H1 (cell line): ENCODE results near the gene C3orf52. TPM values are rescaled to one million over a fixed set of nuclear protein-coding genes. Genes with fewer than 3 reads are reported as not detected.

ENCODE experiments used
- CTCF ChIA-PET: fragments of 300-600 bp; sonication (Branson Sonifier 250); formaldehyde crosslinking; loops from one replicate; lab custom pipeline; 2021; ENCODE audit not compliant: partially characterized antibody; lab: Charles Lee
- POLR2A ChIA-PET: fragments of 300-600 bp; sonication (Branson Sonifier 250); formaldehyde crosslinking; loops from one replicate; lab custom pipeline; 2021; ENCODE audit warnings: inconsistent platforms; ENCODE audit not compliant: partially characterized antibody; lab: Charles Lee
- DNase-seq, 2 experiments: peaks; one replicate each; pipeline versions ENCODE4 v3.0.0 to v3.0.0-alpha.2; 2010 to 2022; ENCODE audit warnings: low spot score in 2 of 2, low read depth in 1 of 2, mixed read lengths in 1 of 2
- FAIRE-seq: peaks from 2 replicates; lab custom pipeline; 2011; peaks lifted over from hg19 to GRCh38; lab: Jason Lieb, UNC
- H2AFZ ChIP-seq: 2 replicates; pipeline ENCODE4 v1.8.1; 2012; ENCODE audit warnings: low read length, inconsistent platforms
- H2AK5ac ChIP-seq: 2 replicates; pipeline ENCODE4 v1.6.1; 2013; ENCODE audit warnings: low read depth, low read length
- H2BK120ac ChIP-seq: replicated peaks from 2 replicates; pipeline ENCODE3; 2013; ENCODE audit warnings: low read depth, low read length, inconsistent platforms
- H2BK12ac ChIP-seq: 2 replicates; pipeline ENCODE4 v1.6.1; 2013; ENCODE audit warnings: low read depth, low read length
- H2BK15ac ChIP-seq: 2 replicates; pipeline ENCODE4 v1.6.1; 2013; ENCODE audit warnings: low read length
- H2BK20ac ChIP-seq: 2 replicates; pipeline ENCODE4 v1.6.1; 2013; ENCODE audit warnings: low read length
- H2BK5ac ChIP-seq: 2 replicates; pipeline ENCODE4 v1.6.1; 2013; ENCODE audit warnings: low read depth, low read length
- H3K14ac ChIP-seq: 2 replicates; pipeline ENCODE4 v1.6.1; 2013; ENCODE audit warnings: inconsistent platforms; ENCODE audit not compliant: insufficient read length
- H3K18ac ChIP-seq: 2 replicates; pipeline ENCODE4 v1.6.1; 2013; ENCODE audit warnings: low read length; ENCODE audit errors: extremely low read depth
- H3K23ac ChIP-seq: 2 replicates; pipeline ENCODE4 v1.6.1; 2013; ENCODE audit warnings: inconsistent platforms; ENCODE audit not compliant: insufficient read length
- H3K23me2 ChIP-seq: 2 replicates; pipeline ENCODE4 v1.6.1; 2013; ENCODE audit warnings: low read depth, low read length
- H3K27ac ChIP-seq: 2 replicates; pipeline ENCODE4 v1.6.1; 2011; ENCODE audit warnings: low read depth, low read length, inconsistent platforms
- H3K27me3 ChIP-seq, 4 experiments: replicated peaks in 1 of 4; 1 replicate in 1 of 4; 2 replicates in 3 of 4; pipeline versions ENCODE4 v1.6.1 to v1.8.1; 2011 to 2013; ENCODE audit warnings: low read length in 3 of 4, mild to moderate bottlenecking in 3 of 4, inconsistent platforms in 2 of 4, mixed read lengths in 2 of 4, moderate library complexity in 1 of 4; ENCODE audit not compliant: control insufficient read depth in 3 of 4, insufficient read depth in 3 of 4; ENCODE audit errors: extremely low read depth in 1 of 4
- H3K36me3 ChIP-seq, 4 experiments: 2 replicates each; pipeline versions ENCODE4 v1.6.1 to v1.8.1; 2011 to 2013; ENCODE audit warnings: mild to moderate bottlenecking in 4 of 4, low read length in 3 of 4, moderate library complexity in 2 of 4, control low read depth in 1 of 4, inconsistent platforms in 1 of 4; ENCODE audit not compliant: insufficient read depth in 4 of 4, control insufficient read depth in 2 of 4
- H3K4ac ChIP-seq: replicated peaks from 2 replicates; pipeline ENCODE3; 2013; ENCODE audit warnings: low read length, low read depth, mixed read lengths, inconsistent platforms; ENCODE audit not compliant: insufficient read length
- H3K4me1 ChIP-seq, 4 experiments: replicated peaks in 1 of 4; 1 replicate in 1 of 4; 2 replicates in 3 of 4; pipeline versions ENCODE4 v1.6.1 to v1.8.1; 2011 to 2013; ENCODE audit warnings: low read length in 3 of 4, inconsistent platforms in 2 of 4, mixed read lengths in 1 of 4; ENCODE audit not compliant: insufficient read depth in 4 of 4, control insufficient read depth in 3 of 4
- H3K4me2 ChIP-seq, 2 experiments: 2 replicates each; pipeline versions ENCODE4 v1.6.1 to v1.8.1; 2011 to 2013; ENCODE audit warnings: low read depth in 2 of 2, low read length in 2 of 2, control low read depth in 1 of 2, inconsistent platforms in 1 of 2, mild to moderate bottlenecking in 1 of 2; ENCODE audit not compliant: insufficient read depth in 1 of 2
- H3K4me3 ChIP-seq, 4 experiments: fragments of 200-600, 300-600 bp in 1 of 4; sonication (generic), shearing (Covaris generic), sonication (Bioruptor Twin) in 1 of 4; 2 replicates each; pipeline versions ENCODE4 v1.5.1 to v1.8.1; 2011 to 2016; ENCODE audit warnings: low read length in 4 of 4, low read depth in 3 of 4, control low read depth in 2 of 4, inconsistent platforms in 2 of 4, mild to moderate bottlenecking in 2 of 4, mixed read lengths in 1 of 4, moderate library complexity in 1 of 4; ENCODE audit not compliant: insufficient read depth in 2 of 4; ENCODE audit errors: extremely low read depth in 1 of 4
- H3K56ac ChIP-seq: replicated peaks from 2 replicates; pipeline ENCODE3; 2013; ENCODE audit warnings: low read depth, mild to moderate bottlenecking, mixed read lengths, low read length, inconsistent platforms; ENCODE audit not compliant: insufficient read length
- H3K79me1 ChIP-seq: 2 replicates; pipeline ENCODE4 v1.6.1; 2013; ENCODE audit warnings: low read depth, low read length, control low read depth
- H3K79me2 ChIP-seq, 2 experiments: 2 replicates each; pipeline versions ENCODE4 v1.6.1 to v1.8.1; 2012 to 2013; ENCODE audit warnings: low read length in 2 of 2, mild to moderate bottlenecking in 2 of 2, inconsistent platforms in 1 of 2; ENCODE audit not compliant: insufficient read depth in 2 of 2, control insufficient read depth in 1 of 2
- H3K9ac ChIP-seq, 4 experiments: replicated peaks in 1 of 4; 1 replicate in 1 of 4; 2 replicates in 3 of 4; pipeline versions ENCODE4 v1.6.1 to v1.8.1; 2011 to 2013; ENCODE audit warnings: low read depth in 3 of 4, low read length in 3 of 4, control low read depth in 2 of 4, mild to moderate bottlenecking in 2 of 4, moderate library complexity in 2 of 4, inconsistent platforms in 1 of 4; ENCODE audit errors: extremely low read depth in 1 of 4
- H3K9me3 ChIP-seq, 2 experiments: 2 replicates each; pipeline versions ENCODE4 v1.6.1 to v1.8.1; 2012 to 2013; ENCODE audit warnings: mild to moderate bottlenecking in 2 of 2, moderate library complexity in 2 of 2, control low read depth in 1 of 2, inconsistent platforms in 1 of 2, low read depth in 1 of 2, low read length in 1 of 2, mixed read lengths in 1 of 2; ENCODE audit not compliant: insufficient read depth in 2 of 2
- H4K20me1 ChIP-seq, 2 experiments: replicated peaks in 1 of 2; 2 replicates each; pipeline versions ENCODE3 to v1.8.1; 2011 to 2013; ENCODE audit warnings: inconsistent platforms in 2 of 2, low read length in 2 of 2, mild to moderate bottlenecking in 1 of 2; ENCODE audit not compliant: insufficient read depth in 2 of 2, control insufficient read depth in 1 of 2
- H4K5ac ChIP-seq: 2 replicates; pipeline ENCODE4 v1.6.1; 2013; ENCODE audit warnings: low read length, low read depth, mixed read lengths, inconsistent platforms; ENCODE audit not compliant: insufficient read length
- H4K8ac ChIP-seq: 2 replicates; pipeline ENCODE4 v1.8.0; 2013; ENCODE audit warnings: mild to moderate bottlenecking, moderate library complexity, low read length, inconsistent platforms; ENCODE audit not compliant: insufficient read depth; ENCODE audit errors: extremely low read depth
- H4K91ac ChIP-seq: replicated peaks from 2 replicates; pipeline ENCODE3; 2013; ENCODE audit warnings: low read length, mixed read lengths, inconsistent platforms; ENCODE audit not compliant: insufficient read length
- POLR2AphosphoS5 ChIP-seq: IDR thresholded peaks from 2 replicates; pipeline ENCODE4 v1.6.1; 2011; ENCODE audit warnings: low read depth, low read length
- RAD21 ChIP-seq, 2 experiments: IDR thresholded peaks in 1 of 2; conservative IDR thresholded peaks in 1 of 2; 2 replicates each; pipeline ENCODE4 v1.6.1; 2011; ENCODE audit warnings: low read depth in 2 of 2, low read length in 2 of 2, improper control_type of control experiment in 1 of 2, inconsistent platforms in 1 of 2, mild to moderate bottlenecking in 1 of 2, moderate library complexity in 1 of 2
- SP2 ChIP-seq: IDR thresholded peaks from 2 replicates; pipeline ENCODE4 v1.6.1; 2012; ENCODE audit warnings: mild to moderate bottlenecking, low read length, inconsistent platforms
- SP4 ChIP-seq: IDR thresholded peaks from 2 replicates; pipeline ENCODE4 v1.6.1; 2012; ENCODE audit warnings: low read length, inconsistent platforms
- WGBS, 2 experiments: shearing (Covaris generic) in 1 of 2; methylation state at CpG; one replicate each; pipeline versions ENCODE4 v1.1.6 to v1.1.7; 2013 to 2015; ENCODE audit warnings: low lambda C conversion rate in 2 of 2, mixed read lengths in 2 of 2, inconsistent platforms in 1 of 2, low coverage in 1 of 2, missing lambda C conversion rate in 1 of 2; ENCODE audit not compliant: insufficient replicate concordance in 2 of 2, insufficient coverage in 1 of 2, insufficient read length in 1 of 2; ENCODE audit errors: extremely low coverage in 1 of 2, missing lambda C conversion rate in 1 of 2; 5-methylcytosine and 5-hydroxymethylcytosine counted together
- polyA plus RNA-seq, 7 experiments: library from polyadenylated mRNA; depleted of rRNA in 3 of 7; stranded (reverse) in 5 of 7; unstranded in 2 of 7; fragments of >200 nt in 5 of 7; fragments of 200-250 nt in 2 of 7; gene quantifications; 1 replicate in 5 of 7; 2 replicates in 1 of 7; 4 replicates in 1 of 7; pipeline versions ENCODE4 v1.2.1 to v1.2.3, GENCODE V29; 2011 to 2013; ENCODE audit warnings: missing spikeins in 2 of 7, mixed read lengths in 2 of 7
- total RNA-seq: library from RNA; stranded (reverse); fragmentation: NEBNext Ultra II Directional; extraction: Animal tissue kit (Norgen Biotek cat#: 25700); gene quantifications from 2 replicates; pipeline ENCODE4 v1.2.1, GENCODE V29; 2021

The C3orf52 gene
- total and polyA plus RNA-seq, 2 of the 8 experiments (the other 6 are each of a cell fraction or from before 2014, with no cell fraction given): 9.7 to 13.1 TPM

DNA sequence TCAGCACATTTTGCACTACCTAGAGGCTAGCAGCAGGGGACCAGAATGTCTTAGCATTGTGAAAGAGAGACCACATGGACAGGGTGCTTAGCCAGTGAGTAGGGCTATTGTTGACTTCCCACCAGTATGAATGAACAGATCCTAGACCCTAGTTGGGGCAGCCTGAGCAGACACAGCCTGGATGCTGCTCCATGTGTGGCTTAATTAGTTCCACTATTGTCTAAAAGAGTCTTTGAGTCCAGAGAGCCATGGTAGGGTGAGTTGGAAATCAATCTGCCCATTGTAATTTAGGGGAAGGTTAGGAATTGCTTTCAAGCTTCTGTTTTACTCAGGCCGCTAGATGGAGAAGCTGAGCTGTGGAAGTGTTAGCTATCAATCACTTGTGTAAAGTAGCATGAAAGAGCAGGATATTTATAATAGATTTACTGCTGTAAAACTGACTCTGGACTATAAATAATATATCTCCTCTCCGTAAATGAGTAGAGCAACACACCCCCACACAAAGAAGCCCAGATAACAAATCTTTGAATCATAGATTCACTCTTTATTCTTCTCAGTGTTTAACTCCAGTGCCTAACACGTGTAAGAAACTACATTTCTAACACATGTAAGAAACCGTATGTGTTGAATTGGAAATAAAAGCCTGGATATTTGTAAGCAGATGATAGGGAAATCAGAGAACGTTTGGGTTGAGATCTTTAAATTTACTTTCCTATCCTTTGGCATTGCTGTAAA is 50.9 kb downstream of the C3orf52 start:
- no peak overlapping the region for H2BK120ac ChIP-seq
- H4K8ac ChIP-seq: no peak overlapping the region
- WGBS, 2 experiments: 35% methylated on average over 5 of the region's 5 CpGs; no CpG with 5 or more reads in 1 of the 2 experiments
- H4K91ac ChIP-seq: peak overlapping the region; percentile 77
- H3K36me3 ChIP-seq: no peaks in the 10 kb centered on the region; a peak in 1 of 8 replicates
- H3K79me1 ChIP-seq: no peaks in the 10 kb centered on the region
- peaks cover 1 to 8% (median 3%) of the 10 kb centered on the region in 4 experiments; a peak in 4 of 7 replicates for H3K4me1 ChIP-seq
- no peak overlapping the region for H3K56ac ChIP-seq
- no peaks in the 10 kb centered on the region for H3K79me2 ChIP-seq
- H3K9me3 ChIP-seq: no peaks in the 10 kb centered on the region
- no peak overlapping the region for H3K23ac ChIP-seq
- H3K4ac ChIP-seq: no peak overlapping the region
- no peak overlapping the region; a peak in 1 of 8 replicates for H3K4me3 ChIP-seq
- H3K18ac ChIP-seq: no peak overlapping the region; the same call in 1 of the 2 replicates
- no peak overlapping the region; a peak in 1 of 7 replicates for H3K9ac ChIP-seq
- H2AFZ ChIP-seq: peak overlapping the region; percentile 45
- H4K5ac ChIP-seq: peak overlapping the region; percentile 48
- ChIA-PET CTCF (interaction anchor here (0.6 to 3.7 kb wide), 28 partner anchors 9 to 535 kb away, joined by 3 to 29 read pairs (median 4); partner anchors contain the start of genes CD200 and SLC9C1), POLR2A (interaction anchor here (1.3 kb wide), 1 partner anchor 26 kb away, joined by 4 read pairs; no protein-coding TSS in a partner anchor)
- H2BK5ac ChIP-seq: peak overlapping the region; percentile 5; the same call in 1 of the 2 replicates
- H4K20me1 ChIP-seq: no peaks in the 10 kb centered on the region
- H2BK15ac ChIP-seq: no peak overlapping the region
- FAIRE-seq (peak; percentile 98), DNase-seq (peak; percentile 27 to 72)
- peak overlapping the region; percentile 49; the same call in 1 of the 2 replicates for H3K27ac ChIP-seq
- H3K14ac ChIP-seq: no peak overlapping the region
- H3K27me3 ChIP-seq: no peaks in the 10 kb centered on the region
- H2AK5ac ChIP-seq: no peak overlapping the region
- no peaks in the 10 kb centered on the region for H3K23me2 ChIP-seq
- H3K4me2 ChIP-seq: peak overlapping the region in 1 of 2 experiments; percentile 49; a peak in 2 of 4 replicates
- no peak overlapping the region for H2BK12ac ChIP-seq
- H2BK20ac ChIP-seq: no peak overlapping the region
- TF ChIP-seq SP2 (no peak), SP4 (no peak), RAD21 (IDR thresholded peaks at IDR 0.05 in 1 of 2, conservative IDR thresholded peaks at IDR 0.05 in 1 of 2; ENCODE audit: low read depth in 2 of 2, low read length in 2 of 2) (peak; percentile 84 to 87), POLR2AphosphoS5 (peak; percentile 17; the same call in 1 of the 2 replicates)
